ENCODE data around the gene JAG1.

The JAG1 gene

DNA sequence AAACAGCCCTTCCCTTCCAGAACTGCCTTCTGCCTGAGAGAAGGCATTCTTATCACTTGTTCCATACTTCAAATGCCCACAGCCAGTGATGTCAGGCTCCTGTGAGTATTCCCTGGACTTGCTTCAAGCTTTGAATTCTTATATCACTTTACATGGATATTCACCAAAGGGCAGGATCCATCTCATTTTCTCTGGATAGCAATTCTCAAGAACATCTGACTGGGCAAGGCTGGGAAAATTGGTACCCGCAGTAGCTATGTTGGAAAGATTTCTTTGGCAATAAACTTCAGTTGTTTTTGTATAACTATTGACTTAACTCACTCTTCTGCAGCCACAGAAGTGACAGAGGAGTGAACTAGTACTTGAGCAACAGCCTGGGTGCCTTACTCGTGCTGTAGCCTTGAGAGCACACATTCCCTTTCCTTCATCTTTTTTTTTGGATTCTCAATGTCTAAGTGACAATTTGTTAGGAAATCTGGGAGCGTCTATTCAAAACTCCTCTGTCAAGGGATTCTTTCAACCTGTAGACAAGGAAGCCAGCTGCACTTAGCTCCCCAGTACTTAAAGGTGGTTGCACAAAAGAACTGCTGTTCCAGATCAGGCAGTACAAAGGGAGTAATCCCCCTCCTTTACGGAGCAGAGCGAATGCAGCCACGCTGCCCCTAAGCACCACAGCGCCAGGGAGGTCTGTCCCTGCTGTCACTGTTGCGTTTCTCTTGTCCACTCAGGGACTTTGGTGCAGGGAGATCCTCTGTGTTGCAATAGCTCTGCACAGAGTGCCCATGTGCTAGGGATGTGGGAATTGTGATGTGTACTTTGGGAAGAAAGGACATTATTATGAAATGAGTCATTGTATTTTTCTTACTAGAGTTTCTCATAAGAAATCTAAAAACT is 69.6 kb downstream of the JAG1 start:
- no peak for TF ChIP-seq CTCF (conservative IDR thresholded peaks at IDR 0.05; ENCODE audit: low read length)
- H3K4me3 ChIP-seq (ENCODE audit: low read length) = peak overlapping the region; percentile 38
- peak; percentile 94 for DNase-seq (ENCODE audit: low read depth)

DNA sequence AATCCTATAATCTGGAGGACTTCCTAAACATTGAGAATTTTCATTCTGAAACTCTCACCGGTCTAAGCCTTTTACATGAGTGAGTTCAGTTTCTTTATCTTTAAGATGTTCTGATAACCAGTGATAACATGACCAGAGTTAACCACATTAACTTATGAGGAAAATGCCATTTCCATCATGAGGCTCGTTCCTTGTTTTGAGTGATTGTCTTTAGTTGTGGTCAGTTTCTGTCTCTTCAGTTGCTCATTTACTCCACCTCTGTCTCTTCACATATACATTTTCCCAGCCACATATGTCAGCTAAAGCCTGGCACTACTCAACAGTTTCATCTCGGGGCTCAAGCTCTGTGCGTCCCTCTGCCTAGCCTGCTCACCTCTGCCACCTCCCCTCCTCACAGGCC is 70.4 kb downstream of the JAG1 start:
- TF ChIP-seq CTCF (conservative IDR thresholded peaks at IDR 0.05; ENCODE audit: low read length) = no peak
- DNase-seq (ENCODE audit: low read depth) = no peak
- no peak overlapping the region for H3K4me3 ChIP-seq (ENCODE audit: low read length)

DNA sequence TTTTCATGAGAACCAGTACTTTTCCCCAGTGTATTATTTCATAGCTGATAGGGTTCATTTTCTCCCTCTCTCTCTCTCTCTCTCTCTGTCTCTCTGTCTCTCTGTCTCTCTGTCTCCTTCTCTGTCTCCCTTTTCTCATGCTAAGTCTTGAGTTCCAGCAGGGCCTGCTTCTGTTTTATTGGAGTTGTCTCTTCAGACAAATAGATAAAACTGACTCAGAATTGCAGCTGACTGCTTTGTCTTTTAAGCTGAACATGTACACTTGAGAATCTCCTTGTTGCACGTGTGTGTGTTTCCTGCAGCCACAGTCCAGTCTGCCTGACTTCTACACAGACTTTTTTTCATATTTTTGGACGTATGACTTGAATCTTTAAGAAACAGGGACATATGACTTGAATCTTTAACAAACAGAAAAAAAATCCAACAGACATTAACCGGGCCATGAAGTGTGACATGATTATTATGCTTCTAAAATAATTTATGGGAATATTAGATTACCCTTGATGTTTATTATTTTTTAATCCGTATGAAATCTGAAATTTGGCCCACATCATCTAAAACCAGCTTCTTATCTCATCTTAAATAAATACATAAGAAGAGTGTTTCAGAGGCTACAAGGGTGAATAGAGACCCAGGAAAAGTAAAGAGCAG is 71.5 kb downstream of the JAG1 start:
- no peak for DNase-seq (ENCODE audit: low read depth)

GRCh38 chr20:10597637-10598036 is 76.2 kb downstream of the JAG1 start:
- no peak overlapping the region for H3K4me3 ChIP-seq (ENCODE audit: low read length)
- no peak for TF ChIP-seq CTCF (conservative IDR thresholded peaks at IDR 0.05; ENCODE audit: low read length)
- DNase-seq (ENCODE audit: low read depth) = no peak

More for the DNA sequence above, 71.5 kb downstream of the JAG1 start:
- H3K4me3 ChIP-seq (ENCODE audit: low read length) = no peak overlapping the region
- TF ChIP-seq CTCF (conservative IDR thresholded peaks at IDR 0.05; ENCODE audit: low read length) = no peak

GRCh38 chr20:10596710-10597121 is 77.1 kb downstream of the JAG1 start:
- DNase-seq (ENCODE audit: low read depth) = peak; percentile 75
- H3K4me3 ChIP-seq (ENCODE audit: low read length) = no peak overlapping the region
- TF ChIP-seq CTCF (conservative IDR thresholded peaks at IDR 0.05; ENCODE audit: low read length) = no peak

DNA sequence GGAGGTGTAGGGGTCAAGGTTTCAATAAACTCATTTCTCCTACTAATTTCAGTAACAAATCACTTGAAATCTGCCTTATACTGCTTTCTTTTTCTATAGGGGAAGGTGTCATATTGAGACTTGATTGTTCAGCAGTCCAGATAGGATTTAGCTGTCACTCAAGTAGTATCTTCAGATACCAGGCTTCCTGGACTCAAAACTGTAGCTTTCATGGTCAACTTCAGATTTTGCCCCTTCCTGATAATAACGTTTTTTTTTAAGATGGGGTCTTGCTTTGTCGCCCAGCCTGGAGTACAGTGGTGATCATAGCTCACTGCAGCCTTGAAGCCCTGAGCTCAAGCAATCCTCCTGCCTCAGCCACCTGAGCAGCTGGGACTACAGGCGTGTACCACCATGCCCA is 77.8 kb downstream of the JAG1 start:
- no peak for TF ChIP-seq CTCF (conservative IDR thresholded peaks at IDR 0.05; ENCODE audit: low read length)
- no peak overlapping the region for H3K4me3 ChIP-seq (ENCODE audit: low read length)
- DNase-seq (ENCODE audit: low read depth) = no peak

DNA sequence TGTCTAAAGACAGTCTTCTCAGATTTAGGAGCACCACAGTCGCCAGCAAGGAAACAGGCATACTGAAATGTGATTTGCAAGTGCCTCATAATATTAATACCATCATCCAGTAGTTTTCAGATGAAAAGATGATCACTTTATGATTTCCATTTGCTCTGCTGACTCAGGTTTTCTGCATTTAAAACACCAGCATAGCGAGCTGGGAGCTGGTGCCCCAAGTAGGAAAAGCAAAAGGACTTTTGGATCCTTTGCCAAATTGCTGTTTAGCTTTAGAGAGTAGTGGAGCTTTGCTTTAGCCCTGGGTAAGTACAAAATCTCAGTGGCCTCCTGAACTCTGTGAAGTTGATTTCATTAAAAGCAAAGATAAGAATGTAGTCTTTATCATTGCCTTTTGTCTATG is 78.5 kb downstream of the JAG1 start:
- H3K4me3 ChIP-seq (ENCODE audit: low read length) = no peak overlapping the region
- no peak for DNase-seq (ENCODE audit: low read depth)
- no peak for TF ChIP-seq CTCF (conservative IDR thresholded peaks at IDR 0.05; ENCODE audit: low read length)
